ENCODE measurements around the gene BMI1.
A peak's percentile ranks its signal among the peaks of the same experiment; 100 is the strongest.

BMI1 gene

DNA sequence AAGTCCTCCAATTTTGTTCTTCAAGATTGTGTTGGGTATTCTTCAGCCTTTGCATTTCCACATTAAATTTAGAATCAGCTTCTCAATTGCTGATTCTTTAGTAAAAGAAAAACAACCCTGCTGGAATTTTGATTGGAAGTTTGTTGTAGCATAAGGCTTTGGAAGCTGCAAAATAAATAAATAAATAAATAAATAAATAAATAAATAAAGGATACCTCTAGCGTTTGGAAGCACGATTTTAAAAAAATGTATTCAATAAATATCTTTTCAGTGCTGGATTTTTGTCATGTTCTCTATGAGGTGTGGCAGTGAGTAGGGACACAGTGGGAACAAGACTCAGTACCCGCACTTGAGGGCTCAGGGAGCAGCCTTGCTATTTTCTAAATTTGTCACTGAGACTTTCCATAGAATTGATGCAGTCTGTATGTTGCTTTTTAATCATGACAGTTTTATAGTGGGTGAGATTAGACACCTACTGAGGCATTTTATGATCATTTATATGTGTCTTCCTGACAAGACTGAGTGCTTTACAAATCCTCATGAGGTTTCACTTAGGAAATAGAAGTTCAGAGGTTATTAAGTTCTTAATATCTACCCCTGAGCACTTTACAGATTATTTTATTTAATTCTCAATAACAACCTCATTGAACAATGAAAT, 27.0 kb upstream of the BMI1 start (continued):
- TF ChIP-seq ZNF792 (tag by site-specific recombination; IDR thresholded peaks at IDR 0.05) = no peak
- TF ChIP-seq ZNF223 (tag by site-specific recombination; IDR thresholded peaks at IDR 0.05) = no peak
- TF ChIP-seq GLIS1 (tag by site-specific recombination; IDR thresholded peaks at IDR 0.05) = no peak
- TF ChIP-seq ZNF423 (tag by site-specific recombination; IDR thresholded peaks at IDR 0.05) = no peak
- TF ChIP-seq ZNF16 (tag by site-specific recombination; IDR thresholded peaks at IDR 0.05; ENCODE audit: low read depth) = no peak
- no peak for TF ChIP-seq ZNF830 (tag by site-specific recombination; IDR thresholded peaks at IDR 0.05; ENCODE audit: low read depth)
- TF ChIP-seq ZNF302 (tag by site-specific recombination; IDR thresholded peaks at IDR 0.05; ENCODE audit: low read depth) = 0 out of 2 replicates have a peak, but pooled peaks have one; percentile 36
- no peak for TF ChIP-seq BCL11A (tag by site-specific recombination; IDR thresholded peaks at IDR 0.05; ENCODE audit: low read depth)
- TF ChIP-seq, protein P1, sequence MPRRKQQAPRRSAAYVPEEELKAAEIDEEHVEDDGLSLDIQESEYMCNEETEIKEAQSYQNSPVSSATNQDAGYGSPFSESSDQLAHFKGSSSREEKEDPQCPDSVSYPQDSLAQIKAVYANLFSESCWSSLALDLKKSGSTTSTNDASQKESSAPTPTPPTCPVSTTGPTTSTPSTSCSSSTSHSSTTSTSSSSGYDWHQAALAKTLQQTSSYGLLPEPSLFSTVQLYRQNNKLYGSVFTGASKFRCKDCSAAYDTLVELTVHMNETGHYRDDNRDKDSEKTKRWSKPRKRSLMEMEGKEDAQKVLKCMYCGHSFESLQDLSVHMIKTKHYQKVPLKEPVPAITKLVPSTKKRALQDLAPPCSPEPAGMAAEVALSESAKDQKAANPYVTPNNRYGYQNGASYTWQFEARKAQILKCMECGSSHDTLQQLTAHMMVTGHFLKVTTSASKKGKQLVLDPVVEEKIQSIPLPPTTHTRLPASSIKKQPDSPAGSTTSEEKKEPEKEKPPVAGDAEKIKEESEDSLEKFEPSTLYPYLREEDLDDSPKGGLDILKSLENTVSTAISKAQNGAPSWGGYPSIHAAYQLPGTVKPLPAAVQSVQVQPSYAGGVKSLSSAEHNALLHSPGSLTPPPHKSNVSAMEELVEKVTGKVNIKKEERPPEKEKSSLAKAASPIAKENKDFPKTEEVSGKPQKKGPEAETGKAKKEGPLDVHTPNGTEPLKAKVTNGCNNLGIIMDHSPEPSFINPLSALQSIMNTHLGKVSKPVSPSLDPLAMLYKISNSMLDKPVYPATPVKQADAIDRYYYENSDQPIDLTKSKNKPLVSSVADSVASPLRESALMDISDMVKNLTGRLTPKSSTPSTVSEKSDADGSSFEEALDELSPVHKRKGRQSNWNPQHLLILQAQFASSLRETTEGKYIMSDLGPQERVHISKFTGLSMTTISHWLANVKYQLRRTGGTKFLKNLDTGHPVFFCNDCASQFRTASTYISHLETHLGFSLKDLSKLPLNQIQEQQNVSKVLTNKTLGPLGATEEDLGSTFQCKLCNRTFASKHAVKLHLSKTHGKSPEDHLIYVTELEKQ (tag by site-specific recombination; IDR thresholded peaks at IDR 0.05; ENCODE audit: borderline replicate concordance) = no peak
- no peak for TF ChIP-seq ZNF548 (tag by site-specific recombination; IDR thresholded peaks at IDR 0.05)
- TF ChIP-seq ZNF416 (tag by site-specific recombination; IDR thresholded peaks at IDR 0.05) = no peak
- no peak for TF ChIP-seq ZNF473 (tag by site-specific recombination; IDR thresholded peaks at IDR 0.05)
- no peak for TF ChIP-seq ZNF324 (tag by site-specific recombination; IDR thresholded peaks at IDR 0.05)
- TF ChIP-seq ZNF175 (tag by site-specific recombination; IDR thresholded peaks at IDR 0.05) = no peak
- TF ChIP-seq ZNF561 (tag by site-specific recombination; IDR thresholded peaks at IDR 0.05; ENCODE audit: borderline replicate concordance) = peak; percentile 41; the same call in 1 of the 2 replicates
- TF ChIP-seq ZBTB20 (tag by site-specific recombination; IDR thresholded peaks at IDR 0.05) = no peak
- TF ChIP-seq, protein P2, sequence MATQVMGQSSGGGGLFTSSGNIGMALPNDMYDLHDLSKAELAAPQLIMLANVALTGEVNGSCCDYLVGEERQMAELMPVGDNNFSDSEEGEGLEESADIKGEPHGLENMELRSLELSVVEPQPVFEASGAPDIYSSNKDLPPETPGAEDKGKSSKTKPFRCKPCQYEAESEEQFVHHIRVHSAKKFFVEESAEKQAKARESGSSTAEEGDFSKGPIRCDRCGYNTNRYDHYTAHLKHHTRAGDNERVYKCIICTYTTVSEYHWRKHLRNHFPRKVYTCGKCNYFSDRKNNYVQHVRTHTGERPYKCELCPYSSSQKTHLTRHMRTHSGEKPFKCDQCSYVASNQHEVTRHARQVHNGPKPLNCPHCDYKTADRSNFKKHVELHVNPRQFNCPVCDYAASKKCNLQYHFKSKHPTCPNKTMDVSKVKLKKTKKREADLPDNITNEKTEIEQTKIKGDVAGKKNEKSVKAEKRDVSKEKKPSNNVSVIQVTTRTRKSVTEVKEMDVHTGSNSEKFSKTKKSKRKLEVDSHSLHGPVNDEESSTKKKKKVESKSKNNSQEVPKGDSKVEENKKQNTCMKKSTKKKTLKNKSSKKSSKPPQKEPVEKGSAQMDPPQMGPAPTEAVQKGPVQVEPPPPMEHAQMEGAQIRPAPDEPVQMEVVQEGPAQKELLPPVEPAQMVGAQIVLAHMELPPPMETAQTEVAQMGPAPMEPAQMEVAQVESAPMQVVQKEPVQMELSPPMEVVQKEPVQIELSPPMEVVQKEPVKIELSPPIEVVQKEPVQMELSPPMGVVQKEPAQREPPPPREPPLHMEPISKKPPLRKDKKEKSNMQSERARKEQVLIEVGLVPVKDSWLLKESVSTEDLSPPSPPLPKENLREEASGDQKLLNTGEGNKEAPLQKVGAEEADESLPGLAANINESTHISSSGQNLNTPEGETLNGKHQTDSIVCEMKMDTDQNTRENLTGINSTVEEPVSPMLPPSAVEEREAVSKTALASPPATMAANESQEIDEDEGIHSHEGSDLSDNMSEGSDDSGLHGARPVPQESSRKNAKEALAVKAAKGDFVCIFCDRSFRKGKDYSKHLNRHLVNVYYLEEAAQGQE (tag by site-specific recombination; IDR thresholded peaks at IDR 0.05) = peak; percentile 80
- no peak for TF ChIP-seq ZNF600 (tag by site-specific recombination; IDR thresholded peaks at IDR 0.05)
- TF ChIP-seq, protein P3, sequence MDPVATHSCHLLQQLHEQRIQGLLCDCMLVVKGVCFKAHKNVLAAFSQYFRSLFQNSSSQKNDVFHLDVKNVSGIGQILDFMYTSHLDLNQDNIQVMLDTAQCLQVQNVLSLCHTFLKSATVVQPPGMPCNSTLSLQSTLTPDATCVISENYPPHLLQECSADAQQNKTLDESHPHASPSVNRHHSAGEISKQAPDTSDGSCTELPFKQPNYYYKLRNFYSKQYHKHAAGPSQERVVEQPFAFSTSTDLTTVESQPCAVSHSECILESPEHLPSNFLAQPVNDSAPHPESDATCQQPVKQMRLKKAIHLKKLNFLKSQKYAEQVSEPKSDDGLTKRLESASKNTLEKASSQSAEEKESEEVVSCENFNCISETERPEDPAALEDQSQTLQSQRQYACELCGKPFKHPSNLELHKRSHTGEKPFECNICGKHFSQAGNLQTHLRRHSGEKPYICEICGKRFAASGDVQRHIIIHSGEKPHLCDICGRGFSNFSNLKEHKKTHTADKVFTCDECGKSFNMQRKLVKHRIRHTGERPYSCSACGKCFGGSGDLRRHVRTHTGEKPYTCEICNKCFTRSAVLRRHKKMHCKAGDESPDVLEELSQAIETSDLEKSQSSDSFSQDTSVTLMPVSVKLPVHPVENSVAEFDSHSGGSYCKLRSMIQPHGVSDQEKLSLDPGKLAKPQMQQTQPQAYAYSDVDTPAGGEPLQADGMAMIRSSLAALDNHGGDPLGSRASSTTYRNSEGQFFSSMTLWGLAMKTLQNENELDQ (tag by site-specific recombination; IDR thresholded peaks at IDR 0.05; ENCODE audit: low read depth) = no peak
- no peak for TF ChIP-seq ZNF2 (tag by site-specific recombination; IDR thresholded peaks at IDR 0.05)
- no peak for TF ChIP-seq ZNF146 (tag by site-specific recombination; IDR thresholded peaks at IDR 0.05)
- peak; percentile 39; the same call in 1 of the 2 replicates for TF ChIP-seq ZNF341 (tag by site-specific recombination; IDR thresholded peaks at IDR 0.05; ENCODE audit: low read depth)
- peak; percentile 74; the same call in 1 of the 2 replicates for TF ChIP-seq ZNF354C (tag by site-specific recombination; IDR thresholded peaks at IDR 0.05; ENCODE audit: borderline replicate concordance, low read depth)
- TF ChIP-seq OVOL3 (tag by site-specific recombination; IDR thresholded peaks at IDR 0.05) = peak; percentile 78; the same call in 1 of the 2 replicates
- TF ChIP-seq ZNF174 (tag by site-specific recombination; IDR thresholded peaks at IDR 0.05) = no peak
- TF ChIP-seq, protein P4, sequence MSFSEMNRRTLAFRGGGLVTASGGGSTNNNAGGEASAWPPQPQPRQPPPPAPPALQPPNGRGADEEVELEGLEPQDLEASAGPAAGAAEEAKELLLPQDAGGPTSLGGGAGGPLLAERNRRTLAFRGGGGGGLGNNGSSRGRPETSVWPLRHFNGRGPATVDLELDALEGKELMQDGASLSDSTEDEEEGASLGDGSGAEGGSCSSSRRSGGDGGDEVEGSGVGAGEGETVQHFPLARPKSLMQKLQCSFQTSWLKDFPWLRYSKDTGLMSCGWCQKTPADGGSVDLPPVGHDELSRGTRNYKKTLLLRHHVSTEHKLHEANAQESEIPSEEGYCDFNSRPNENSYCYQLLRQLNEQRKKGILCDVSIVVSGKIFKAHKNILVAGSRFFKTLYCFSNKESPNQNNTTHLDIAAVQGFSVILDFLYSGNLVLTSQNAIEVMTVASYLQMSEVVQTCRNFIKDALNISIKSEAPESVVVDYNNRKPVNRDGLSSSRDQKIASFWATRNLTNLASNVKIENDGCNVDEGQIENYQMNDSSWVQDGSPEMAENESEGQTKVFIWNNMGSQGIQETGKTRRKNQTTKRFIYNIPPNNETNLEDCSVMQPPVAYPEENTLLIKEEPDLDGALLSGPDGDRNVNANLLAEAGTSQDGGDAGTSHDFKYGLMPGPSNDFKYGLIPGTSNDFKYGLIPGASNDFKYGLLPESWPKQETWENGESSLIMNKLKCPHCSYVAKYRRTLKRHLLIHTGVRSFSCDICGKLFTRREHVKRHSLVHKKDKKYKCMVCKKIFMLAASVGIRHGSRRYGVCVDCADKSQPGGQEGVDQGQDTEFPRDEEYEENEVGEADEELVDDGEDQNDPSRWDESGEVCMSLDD (tag by site-specific recombination; IDR thresholded peaks at IDR 0.05) = no peak
- TF ChIP-seq ZNF596 (tag by site-specific recombination; IDR thresholded peaks at IDR 0.05) = no peak
- no peak for TF ChIP-seq ZBTB7A (tag by site-specific recombination; IDR thresholded peaks at IDR 0.05; ENCODE audit: low read depth)
- TF ChIP-seq OSR2 (tag by site-specific recombination; IDR thresholded peaks at IDR 0.05) = peak; percentile 78
- no peak for TF ChIP-seq HOXD13 (CRISPR knock-in tag; IDR thresholded peaks at IDR 0.05; ENCODE audit: borderline replicate concordance)
